NCI-H1417 treated with DMSO at 0.1 percent for 48 hours (cell line): ENCODE results near the gene RITA1.

Experiments
- DNase-seq: peaks from one replicate; lab custom pipeline; 2025; lab: John Stamatoyannopoulos, UW

RITA1 gene

DNA sequence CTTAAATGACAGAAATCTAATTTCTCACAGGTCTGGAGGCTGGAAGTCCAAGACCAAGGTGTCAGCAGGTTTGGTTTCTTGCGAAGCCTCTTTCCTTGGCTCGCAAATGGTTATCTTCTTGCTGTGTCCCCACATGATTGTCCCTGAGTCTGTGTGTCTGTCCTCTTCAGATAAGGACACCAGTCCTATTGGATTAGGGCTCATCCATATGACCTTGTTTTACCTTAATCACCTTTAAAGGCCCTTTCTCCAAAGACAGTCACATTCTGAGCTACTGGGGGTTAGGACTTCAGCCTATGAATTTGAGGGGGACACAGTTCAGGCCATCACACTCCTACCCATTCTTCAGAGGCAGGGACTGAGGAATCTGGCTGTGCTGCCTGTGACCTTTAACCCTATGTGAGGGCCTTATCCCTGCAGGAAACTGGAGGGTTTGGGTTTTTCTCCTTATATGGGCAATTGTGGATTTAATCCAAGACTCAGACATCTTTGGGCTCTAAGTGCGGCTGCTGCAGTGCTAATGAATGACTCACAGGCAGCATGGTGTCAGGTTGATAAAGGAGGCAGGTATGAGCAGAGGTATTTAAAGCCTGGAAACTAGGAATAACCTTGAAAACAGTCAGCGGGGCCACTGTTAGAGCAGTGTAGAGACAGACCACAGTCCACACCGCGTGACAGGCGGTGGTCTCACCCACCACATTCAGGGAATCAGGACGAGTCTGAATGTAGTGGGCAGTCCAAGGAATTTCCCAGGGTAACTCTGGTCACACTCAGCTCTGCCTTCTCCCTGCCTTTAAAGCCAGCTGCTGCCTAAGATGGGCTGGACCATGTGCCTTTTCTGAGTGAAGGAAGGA is 45.9 kb downstream of the RITA1 start:
- DNase-seq: no peak

DNA sequence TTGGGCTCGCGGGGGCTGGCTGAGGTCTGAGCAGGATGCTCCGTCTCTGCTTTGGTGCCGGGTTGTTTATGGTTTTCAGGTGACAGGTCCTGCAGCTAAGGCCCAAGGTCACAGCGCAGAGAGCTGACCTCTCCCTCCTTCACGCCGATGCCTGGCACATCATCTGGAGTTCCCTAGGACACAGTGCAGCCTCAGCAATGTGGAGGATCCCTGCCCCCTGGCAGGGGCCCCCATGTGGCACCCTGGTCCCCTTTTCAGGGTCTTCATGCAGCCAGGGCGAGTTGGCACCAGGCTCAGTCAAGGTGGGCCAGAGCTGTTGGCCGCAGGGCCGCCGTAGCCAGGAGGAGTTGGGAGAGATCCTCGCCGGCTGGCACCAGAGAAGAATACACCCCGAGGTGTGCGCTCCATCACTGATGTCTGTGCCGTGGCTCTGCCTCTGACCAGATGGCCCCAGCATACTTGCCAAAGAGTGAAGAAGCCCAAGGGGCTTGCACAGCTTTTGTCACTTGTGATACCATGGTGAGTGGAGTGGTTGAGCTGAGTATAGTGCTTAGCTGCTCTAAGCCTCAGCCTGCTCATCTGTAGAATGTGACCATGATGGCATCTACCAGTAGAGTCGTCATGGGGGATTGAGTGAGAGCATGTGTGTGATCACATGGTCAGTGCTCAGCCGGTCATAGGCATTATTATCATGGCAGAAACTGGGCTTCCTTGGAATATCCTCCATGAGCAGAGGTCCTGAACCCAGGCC is 46.7 kb downstream of the RITA1 start:
- no peak for DNase-seq

DNA sequence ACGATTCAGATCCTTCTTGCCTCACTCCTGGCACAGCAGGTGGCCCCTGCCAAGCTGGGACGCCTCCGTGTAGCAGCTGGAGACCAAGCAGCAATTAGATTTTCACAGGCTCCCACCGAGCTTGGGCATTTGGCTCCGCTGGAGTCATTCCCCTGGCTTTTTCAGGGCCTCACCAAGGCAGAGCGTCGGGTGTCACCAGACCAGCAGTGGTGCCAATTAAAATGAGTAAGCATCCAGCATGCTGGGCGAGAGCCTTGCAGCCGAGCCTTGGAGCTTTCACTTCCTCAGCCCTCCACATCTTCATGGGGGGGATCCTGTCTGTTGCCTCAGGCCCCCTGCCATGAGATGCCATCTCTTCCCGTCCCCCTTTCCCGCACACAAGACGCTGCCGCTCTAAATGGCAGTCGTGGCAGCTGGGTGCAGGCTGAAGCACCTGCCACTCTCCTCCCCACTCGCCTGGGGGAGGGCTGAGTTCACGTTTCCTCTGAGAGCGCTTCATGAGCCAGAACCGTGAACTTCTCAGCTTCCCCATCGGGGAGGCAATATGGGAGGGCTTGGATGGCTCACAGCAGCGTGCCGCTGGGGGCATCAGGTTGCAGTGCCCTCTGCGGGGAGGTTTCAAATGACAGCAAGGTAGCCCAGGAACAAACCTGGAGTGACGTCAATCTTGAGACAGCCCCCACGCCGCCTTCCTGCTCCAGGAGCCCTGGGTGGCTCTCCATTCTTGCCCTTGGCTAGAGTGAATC is 47.5 kb downstream of the RITA1 start:
- DNase-seq: peak; percentile 53

DNA sequence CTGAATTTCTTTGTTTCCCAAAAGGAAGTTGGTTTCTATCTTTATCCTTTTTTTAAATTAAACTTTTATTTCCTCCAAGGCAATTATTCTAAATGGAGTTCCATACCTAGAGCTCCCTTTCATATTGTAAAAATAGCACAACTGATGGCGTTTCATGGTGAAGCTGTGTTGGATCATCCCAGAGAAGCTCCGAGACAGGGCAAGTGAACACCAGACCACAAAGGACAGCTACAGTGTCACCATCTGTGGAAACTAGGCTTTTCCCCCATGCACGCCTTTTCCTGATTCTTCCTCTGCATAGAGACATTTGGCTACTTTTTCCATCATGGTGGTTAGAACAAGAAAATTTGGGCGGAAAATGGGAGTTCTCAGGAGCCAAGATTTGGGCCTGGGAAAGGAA is 48.4 kb downstream of the RITA1 start:
- no peak for DNase-seq

DNA sequence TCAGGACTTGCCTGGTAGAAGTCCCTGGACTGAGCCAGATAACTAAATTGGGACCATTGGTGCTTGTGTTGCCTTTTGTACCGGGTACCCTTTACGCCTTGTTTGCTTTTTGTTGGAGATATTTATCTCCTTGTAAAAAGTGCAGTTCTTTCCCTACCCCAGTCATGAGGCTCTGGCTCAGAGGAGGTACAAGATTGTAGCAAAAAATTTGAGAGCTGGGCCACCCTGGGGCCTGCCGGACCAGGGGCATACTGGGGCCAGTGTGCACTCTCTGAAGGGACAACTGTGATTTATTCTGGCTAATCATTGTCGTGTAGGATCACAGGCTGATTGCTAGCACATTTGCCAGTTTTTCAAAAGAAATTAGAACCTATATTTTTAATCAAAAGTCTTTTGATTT is 49.0 kb downstream of the RITA1 start:
- DNase-seq: no peak

DNA sequence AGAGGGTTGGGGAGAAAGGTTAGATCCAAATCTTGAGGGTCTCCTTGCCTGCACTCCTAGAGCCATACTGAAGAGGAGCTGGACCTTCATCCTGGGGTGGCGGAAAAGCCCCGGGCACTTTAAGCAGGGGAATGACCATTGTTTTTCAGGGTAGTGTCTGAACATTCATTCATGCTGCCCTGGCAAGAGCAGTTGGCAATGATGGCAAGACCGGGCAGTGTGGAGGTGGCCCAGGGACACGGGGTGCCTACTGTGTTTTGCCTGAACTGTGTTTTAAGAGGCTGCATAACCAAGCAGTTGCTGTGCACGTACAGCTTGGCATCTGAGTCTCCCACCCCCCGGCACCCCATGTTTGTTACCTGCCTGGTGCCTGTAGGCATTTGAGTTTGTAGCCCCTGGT is 50.5 kb downstream of the RITA1 start:
- DNase-seq: no peak

DNA sequence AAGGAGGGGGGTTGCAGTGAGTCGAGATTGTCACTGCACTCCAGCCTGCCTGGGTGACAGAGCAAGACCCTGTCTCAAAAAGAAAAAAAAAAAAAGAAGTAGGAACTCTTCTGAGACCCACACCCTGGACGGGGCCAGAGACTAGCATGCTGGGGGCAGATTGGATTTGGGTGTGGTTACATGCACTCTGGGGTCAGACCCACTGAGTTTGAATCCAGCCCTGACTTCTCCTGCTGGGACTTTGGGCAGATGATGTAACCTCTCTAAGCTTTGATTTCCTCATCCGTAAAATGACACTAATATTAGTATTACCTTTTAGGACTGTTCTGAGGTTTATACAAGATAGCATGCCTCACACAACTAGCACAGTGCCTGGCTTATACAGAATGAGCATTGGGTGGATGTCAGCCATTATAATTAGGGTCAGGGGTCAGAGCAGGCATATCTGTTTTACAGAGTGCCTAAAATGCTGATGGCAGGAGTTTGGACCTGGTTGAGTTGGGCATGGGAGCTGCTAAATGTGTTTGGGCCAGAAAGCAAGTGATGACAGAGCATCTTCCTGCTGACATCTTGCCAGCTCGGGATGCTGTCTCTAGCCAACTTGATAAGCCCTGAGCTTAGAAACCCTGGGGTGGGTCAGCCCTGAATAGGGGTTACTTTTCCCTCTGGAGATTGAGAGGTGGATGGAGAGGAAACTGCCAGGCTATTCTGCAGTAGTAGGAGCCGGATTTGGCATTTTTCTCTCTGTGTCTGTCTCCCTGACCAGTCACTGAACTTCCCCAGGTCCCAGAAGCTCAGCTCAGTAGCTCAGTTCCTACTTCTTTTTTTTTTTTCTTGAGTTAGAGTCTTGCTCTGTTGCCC is 51.2 kb downstream of the RITA1 start:
- DNase-seq: no peak

DNA sequence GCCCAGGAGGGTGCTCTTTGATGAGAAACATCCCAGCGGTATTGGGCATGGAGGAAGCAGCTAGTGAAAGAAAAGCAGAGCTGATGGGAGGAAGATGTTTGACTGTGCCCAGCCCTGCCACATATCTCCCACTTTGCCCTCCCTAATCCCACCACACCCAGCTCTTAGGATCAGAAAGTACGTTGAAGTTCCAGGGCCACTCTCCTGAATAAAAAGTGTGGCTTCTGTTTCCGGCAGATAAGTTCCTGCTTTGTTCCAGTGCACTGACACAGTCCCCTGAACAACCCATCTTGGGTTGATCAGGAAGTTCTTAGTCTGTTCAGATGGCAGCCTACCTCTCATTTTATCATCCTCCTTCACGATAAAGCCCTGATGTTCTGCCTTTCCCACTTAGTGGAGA is 52.2 kb downstream of the RITA1 start:
- DNase-seq: no peak

DNA sequence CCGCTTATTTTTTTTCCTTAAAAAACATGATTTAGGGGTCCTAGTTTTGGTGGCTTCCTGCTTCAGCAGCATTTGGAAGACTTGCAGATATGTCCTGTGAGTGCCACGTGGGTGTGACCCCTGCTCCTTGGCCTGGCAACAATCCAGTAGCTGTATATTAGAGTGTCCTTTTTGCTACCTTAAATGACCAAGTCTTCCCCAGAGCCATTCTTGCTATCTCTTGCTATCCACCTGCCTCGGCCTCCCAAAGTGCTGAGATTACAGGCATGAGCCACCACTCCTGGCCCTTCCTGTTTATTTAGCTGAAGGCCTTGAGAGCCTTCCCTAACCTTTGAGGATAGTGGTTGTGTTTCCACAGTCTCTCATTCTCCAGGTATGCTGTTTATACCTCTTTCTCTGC is 52.8 kb downstream of the RITA1 start:
- DNase-seq: no peak

DNA sequence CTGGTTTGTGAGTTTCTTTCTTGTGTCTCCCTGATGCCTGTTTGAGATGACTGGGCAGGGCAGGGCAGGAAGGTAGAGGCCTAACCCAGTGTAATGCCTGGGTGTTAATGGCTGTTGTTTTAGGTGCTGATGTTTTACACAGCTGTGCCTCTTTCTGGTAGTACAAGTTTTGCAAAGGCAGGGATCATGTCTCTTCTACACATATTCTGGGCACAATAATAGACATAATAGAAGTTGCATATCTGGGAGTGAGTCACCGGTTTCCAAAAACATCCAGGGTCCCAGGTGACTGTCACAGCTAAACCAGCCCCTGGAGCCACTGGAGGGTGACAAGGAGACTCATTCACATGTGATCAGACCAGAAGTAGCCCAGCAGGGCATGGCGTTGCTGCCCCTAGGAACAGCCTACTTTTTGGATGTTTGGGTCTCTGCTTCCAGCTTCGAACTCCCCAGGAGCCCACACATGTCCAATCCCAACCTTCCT is 53.8 kb downstream of the RITA1 start:
- no peak for DNase-seq

DNA sequence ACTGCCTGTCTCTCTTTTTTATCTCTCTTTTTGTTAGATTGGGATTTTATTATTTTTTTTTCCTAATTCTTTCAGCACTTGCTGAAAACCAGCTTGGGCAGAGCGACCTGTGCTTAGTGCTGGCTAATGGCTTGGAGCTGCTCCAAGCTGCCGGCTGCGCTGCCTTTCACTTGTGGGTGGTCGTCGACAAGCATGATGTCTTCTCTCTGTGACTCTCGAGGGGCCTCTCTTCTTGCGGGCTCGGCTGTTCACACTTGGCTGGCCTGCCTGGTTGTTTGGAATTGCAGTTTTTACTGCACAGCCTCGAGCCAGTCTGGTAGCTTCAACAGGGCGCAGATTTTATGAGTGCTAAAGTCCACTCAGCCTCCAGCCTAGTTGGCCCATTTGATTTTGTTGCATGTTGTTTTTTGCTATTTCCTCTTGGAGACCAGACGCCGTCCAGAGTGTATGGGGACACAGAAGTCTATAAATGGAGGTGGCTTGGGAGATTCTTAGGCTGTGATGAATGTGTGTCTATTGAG is 54.4 kb downstream of the RITA1 start:
- no peak for DNase-seq

DNA sequence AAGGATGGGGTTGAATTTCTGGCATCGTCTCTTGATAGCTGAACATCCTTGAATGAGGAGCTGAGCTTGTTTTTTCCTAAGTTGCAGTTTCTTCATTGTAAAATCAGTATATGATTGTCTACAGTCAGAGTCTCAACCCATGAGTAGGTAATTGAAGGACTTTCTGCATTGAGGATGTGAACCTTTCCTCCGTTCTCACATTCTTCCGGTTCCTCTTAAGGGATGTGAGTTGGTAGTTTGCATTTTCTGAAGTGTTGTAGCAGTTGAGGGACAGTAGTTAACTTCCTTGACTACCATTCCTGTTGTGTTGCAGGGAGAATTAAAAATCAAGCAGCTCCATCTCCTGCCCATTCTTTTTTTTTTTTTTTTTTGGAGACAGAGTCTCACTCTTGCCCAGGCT is 54.9 kb downstream of the RITA1 start:
- DNase-seq: no peak

DNA sequence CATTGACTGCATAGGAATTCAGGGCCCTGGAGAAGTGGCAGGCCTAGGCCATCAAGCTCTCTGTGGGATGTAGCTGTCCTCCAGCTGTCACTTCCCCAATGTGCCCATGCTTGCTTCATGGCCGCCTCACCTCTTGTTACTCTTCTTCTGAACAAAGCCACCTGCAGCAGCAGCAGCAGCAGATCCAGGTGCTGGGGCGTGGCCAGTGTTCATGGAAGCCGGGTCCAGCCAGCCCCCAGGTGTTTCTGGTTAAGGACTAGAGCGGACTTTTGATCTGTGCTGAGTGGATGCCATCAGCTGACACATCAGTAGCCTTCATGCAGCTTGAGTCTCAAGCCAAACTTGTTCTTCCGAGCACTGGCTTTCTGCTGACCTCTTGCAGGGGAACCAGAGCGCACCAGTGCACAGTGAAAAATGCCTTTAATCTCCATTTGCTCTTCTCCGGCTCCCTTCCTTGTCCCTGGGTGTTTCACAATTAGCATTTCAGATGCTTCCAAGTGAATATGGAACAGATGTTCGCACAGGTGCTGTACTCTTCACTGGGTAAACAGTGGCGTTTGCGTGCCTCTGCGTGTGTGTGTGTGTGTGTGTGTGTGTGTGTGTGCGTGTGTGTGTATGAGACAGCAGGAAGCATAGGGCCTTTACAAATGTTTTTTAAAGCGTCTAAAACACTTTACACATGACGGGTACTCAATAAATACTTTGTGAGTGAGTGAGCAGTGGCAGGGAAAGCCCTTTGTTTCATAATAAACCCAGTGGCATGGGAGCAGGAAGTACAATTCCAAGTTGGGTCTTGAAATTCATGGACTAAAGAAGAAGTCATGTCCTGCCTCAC is 55.9 kb downstream of the RITA1 start:
- DNase-seq: peak; percentile 84
